ENCODE results near the gene FBH1. TPM values are rescaled to one million over a fixed set of nuclear protein-coding genes. Genes with fewer than 3 reads are reported as not detected.
A peak's percentile ranks its signal among the peaks of the same experiment; 100 is the strongest.
"Not testable (repeated sequence)": the region's sequence is repeated elsewhere in the genome, so short reads cannot be mapped to it uniquely, and the experiment has no call there.

Gene FBH1
- total RNA-seq, 1 donor from 2014 or later, result 54.5 TPM

DNA sequence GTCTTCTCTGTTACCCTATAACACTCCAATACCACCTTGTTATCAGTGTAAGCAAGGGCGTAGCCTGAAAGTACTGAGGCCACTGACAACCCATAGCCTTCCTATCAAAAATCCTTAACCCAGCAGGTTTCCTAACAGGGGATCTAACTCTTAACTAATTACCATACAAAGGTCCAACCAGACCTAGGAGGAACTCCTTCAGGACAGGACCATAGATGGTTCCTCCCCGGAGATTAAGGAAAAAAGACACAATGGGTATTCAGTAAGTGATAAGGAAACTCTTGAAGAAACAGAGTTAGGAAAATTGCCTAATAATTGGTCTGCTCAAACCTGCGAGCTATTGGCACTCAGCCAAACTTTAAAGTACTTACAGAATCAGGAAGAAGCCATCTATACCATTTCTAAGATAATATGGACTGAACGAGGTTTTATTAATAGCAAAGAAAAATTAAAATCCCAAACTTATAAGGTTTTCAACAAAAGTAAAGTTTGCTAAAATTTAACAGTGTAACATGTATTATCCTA, 22.9 kb upstream of the FBH1 start:
- H3K4me3 ChIP-seq (ENCODE audit: low read depth, low read length); H3K36me3 ChIP-seq (ENCODE audit: control insufficient read depth, insufficient read depth, low read length); H3K27me3 ChIP-seq (ENCODE audit: control insufficient read depth, insufficient read depth, low read length); FAIRE-seq: not testable (repeated sequence)
- DNase-seq (ENCODE audit: low read depth), result peak; percentile 44

DNA sequence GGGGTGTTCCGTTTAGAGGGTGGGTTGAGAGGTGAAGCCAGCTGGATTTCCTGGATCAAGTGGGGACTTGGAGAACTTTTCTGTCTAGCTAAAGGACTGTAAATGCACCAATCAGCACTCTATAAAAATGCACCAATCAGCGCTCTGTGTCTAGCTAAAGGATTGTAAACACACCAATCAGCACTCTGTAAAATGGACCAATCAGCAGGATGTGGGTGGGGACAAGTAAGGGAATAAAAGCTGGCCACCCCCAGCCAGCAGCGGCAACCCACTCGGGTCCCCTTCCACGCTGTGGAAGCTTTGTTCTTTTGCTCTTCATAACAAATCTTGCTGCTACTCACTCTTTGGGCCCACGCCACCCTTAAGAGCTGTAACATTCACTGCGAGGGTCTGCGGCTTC, 21.7 kb upstream of the FBH1 start:
- DNase-seq (ENCODE audit: low read depth); FAIRE-seq; H3K27me3 ChIP-seq (ENCODE audit: control insufficient read depth, insufficient read depth, low read length); H3K4me3 ChIP-seq (ENCODE audit: low read depth, low read length); H3K36me3 ChIP-seq (ENCODE audit: control insufficient read depth, insufficient read depth, low read length): not testable (repeated sequence)

DNA sequence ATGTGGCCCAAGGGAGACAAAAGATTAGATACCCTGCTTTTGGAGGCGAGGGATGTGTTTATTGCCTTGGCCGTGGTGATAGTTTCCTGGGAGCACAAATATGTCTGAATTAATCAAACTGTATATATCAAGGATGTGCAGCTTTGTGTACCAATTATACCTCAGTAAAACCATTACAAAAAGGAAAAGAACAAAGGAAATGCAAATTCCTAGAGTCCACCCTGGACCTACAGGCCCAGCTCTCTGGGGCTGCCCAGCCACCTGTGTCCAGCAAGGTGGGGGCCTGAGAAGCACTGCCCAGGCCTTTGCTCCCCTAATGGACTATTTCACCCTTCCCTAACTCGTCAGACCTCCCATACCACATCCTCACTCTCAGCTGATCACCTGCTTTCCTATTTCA, 20.9 kb upstream of the FBH1 start:
- H3K36me3 ChIP-seq (ENCODE audit: control insufficient read depth, insufficient read depth, low read length), result no peaks in the 10 kb centered on the region
- FAIRE-seq (no peak), DNase-seq (ENCODE audit: low read depth) (no peak)
- TF ChIP-seq, protein P1, sequence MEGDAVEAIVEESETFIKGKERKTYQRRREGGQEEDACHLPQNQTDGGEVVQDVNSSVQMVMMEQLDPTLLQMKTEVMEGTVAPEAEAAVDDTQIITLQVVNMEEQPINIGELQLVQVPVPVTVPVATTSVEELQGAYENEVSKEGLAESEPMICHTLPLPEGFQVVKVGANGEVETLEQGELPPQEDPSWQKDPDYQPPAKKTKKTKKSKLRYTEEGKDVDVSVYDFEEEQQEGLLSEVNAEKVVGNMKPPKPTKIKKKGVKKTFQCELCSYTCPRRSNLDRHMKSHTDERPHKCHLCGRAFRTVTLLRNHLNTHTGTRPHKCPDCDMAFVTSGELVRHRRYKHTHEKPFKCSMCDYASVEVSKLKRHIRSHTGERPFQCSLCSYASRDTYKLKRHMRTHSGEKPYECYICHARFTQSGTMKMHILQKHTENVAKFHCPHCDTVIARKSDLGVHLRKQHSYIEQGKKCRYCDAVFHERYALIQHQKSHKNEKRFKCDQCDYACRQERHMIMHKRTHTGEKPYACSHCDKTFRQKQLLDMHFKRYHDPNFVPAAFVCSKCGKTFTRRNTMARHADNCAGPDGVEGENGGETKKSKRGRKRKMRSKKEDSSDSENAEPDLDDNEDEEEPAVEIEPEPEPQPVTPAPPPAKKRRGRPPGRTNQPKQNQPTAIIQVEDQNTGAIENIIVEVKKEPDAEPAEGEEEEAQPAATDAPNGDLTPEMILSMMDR (IDR thresholded peaks at IDR 0.05; ENCODE audit: insufficient read depth, low read length, severe bottlenecking), result no peak
- no peak overlapping the region for H3K4me3 ChIP-seq (ENCODE audit: low read depth, low read length)
- H3K27me3 ChIP-seq (ENCODE audit: control insufficient read depth, insufficient read depth, low read length), result no peaks in the 10 kb centered on the region

DNA sequence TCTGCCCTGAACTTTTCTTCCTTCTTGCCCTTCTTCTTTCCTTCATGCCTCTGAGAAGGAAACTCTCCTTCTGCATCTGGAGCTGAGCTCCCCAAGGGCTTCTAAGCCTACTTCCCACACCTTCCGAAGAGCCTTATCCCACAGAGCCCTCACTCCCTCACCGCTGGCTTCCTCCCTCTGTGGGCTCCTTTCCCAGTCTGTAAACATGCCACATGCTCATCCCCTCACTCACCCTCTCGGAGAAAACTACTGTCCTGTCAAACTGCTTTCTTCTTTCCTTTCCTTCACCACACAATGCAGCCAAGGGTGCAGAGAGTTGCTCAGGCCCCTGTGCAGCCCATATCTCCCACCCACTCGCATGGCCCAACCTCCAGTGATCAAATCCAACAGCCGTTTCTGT, 18.4 kb upstream of the FBH1 start:
- no peak for FAIRE-seq
- TF ChIP-seq, protein P1 (IDR thresholded peaks at IDR 0.05; ENCODE audit: insufficient read depth, low read length, severe bottlenecking), result no peak

DNA sequence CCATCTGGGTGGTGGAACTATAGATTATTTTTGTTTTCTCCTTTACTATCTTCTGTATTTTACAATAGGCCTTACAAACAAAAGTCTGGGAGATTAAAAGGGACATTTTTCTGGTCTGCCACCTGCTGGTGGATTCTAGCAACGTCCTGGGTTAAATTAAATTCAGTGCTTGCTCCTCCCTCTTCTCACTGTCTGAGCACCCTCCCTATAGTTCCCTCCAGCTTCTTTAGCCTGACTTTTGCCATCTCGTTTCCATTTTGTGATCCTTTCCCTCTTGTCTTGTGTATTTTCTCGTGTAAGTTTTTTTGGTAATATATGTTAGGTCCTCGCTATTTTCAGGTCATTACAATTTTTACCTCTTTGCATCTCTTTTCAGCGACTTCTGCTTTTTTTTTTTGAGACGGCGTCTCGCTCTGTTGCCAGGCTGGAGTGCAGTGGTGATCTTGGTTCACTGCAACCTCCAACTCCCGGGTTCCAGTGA, 16.5 kb upstream of the FBH1 start:
- Histone ChIP-seq H3K4me3 (ENCODE audit: low read depth, low read length) (no peak overlapping the region), H3K27me3 (ENCODE audit: control insufficient read depth, insufficient read depth, low read length) (no peaks in the 10 kb centered on the region), H3K36me3 (ENCODE audit: control insufficient read depth, insufficient read depth, low read length) (peaks cover 7% of the 10 kb centered on the region)
- no peak for FAIRE-seq
- peak; percentile 58 for DNase-seq (ENCODE audit: low read depth)
- TF ChIP-seq, protein P1 (IDR thresholded peaks at IDR 0.05; ENCODE audit: insufficient read depth, low read length, severe bottlenecking), result peak; percentile 60

More for the DNA sequence above, 18.4 kb upstream of the FBH1 start:
- H3K36me3 ChIP-seq (ENCODE audit: control insufficient read depth, insufficient read depth, low read length), result peaks cover 3% of the 10 kb centered on the region
- H3K4me3 ChIP-seq (ENCODE audit: low read depth, low read length), result no peak overlapping the region
- no peak for DNase-seq (ENCODE audit: low read depth)
- no peaks in the 10 kb centered on the region for H3K27me3 ChIP-seq (ENCODE audit: control insufficient read depth, insufficient read depth, low read length)

DNA sequence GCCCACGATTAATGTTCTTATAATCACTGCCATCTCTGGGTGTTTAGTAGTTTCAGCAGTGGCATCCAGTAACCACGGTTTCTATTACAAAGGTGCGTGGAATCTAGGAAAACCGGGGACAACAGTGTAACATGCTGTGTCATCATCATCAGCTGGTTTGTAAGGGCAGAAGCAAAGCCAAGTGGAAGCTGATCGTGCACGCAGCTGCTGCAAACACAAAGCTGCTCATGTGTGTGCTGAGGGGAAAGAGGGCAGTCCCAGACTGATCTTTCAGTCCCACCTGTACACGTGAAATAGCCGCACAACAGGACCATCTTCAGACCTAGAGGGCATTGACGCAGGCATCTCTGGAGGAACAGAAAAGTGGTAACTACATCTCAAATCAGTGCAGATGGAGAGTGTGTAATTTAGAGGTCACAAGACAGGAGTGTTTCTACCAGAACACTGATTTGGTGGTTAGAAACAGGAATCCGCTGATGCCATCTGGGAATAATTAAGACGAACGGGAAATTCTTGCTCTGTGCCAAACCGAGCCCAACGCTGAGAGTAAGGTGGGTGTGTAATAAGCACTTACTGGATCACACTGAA, 13.8 kb upstream of the FBH1 start:
- Histone ChIP-seq H3K36me3 (ENCODE audit: control insufficient read depth, insufficient read depth, low read length) (peaks cover 7% of the 10 kb centered on the region), H3K27me3 (ENCODE audit: control insufficient read depth, insufficient read depth, low read length) (no peaks in the 10 kb centered on the region), H3K4me3 (ENCODE audit: low read depth, low read length) (no peak overlapping the region)
- TF ChIP-seq, protein P1 (IDR thresholded peaks at IDR 0.05; ENCODE audit: insufficient read depth, low read length, severe bottlenecking), result no peak
- DNase-seq (ENCODE audit: low read depth) (no peak), FAIRE-seq (no peak)

DNA sequence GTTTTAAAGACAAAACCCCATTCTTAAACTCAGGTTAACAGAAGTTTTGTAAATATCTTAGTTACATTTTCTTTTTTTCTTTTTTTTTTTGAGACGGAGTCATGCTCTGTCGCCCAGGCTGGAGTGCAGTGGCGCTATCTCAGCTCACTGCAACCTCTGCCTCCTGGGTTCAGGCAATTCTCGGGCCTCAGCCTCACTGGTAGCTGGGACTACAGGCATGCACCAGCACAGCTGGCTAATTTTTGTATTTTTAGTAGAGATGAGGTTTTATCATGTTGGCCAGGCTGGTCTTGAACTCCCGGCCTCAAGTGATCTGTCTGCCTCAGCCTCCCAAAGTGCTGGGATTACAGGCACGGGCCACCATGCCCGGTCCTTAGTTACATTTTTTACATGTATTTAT, 13.0 kb upstream of the FBH1 start:
- not testable (repeated sequence) for H3K27me3 ChIP-seq (ENCODE audit: control insufficient read depth, insufficient read depth, low read length); DNase-seq (ENCODE audit: low read depth); H3K36me3 ChIP-seq (ENCODE audit: control insufficient read depth, insufficient read depth, low read length); FAIRE-seq; H3K4me3 ChIP-seq (ENCODE audit: low read depth, low read length)
